Endothelial cell of umbilical vein (primary cell): Measurements from ENCODE around the gene SRD5A1.

Experiments
- EZH2 ChIP-seq: IDR thresholded peaks from 2 replicates; pipeline ENCODE4 v1.6.1; 2012; ENCODE audit warnings: borderline replicate concordance, low read depth, mild to moderate bottlenecking, moderate library complexity, low read length, inconsistent platforms; ENCODE audit not compliant: severe bottlenecking
- GATA2 ChIP-seq: IDR thresholded peaks from 2 replicates; pipeline ENCODE4 v1.7.0; 2011; ENCODE audit warnings: low read depth, mild to moderate bottlenecking, moderate library complexity, mixed read lengths, low read length; ENCODE audit not compliant: insufficient read length, insufficient read depth
- POLR2A ChIP-seq: IDR thresholded peaks from 2 replicates; pipeline ENCODE4 v1.6.1; 2012; ENCODE audit warnings: low read depth, mild to moderate bottlenecking, control low read depth, low read length
- TF ChIP-seq, protein P1 (sequence below), 2 donors: IDR thresholded peaks; 1 replicate in 1 of 2; 2 replicates in 1 of 2; pipeline ENCODE4 v1.5.1; 2011; ENCODE audit warnings: low read length in 2 of 2, mild to moderate bottlenecking in 2 of 2, moderate library complexity in 2 of 2, control low read depth in 1 of 2, inconsistent platforms in 1 of 2, low read depth in 1 of 2; ENCODE audit not compliant: insufficient read depth in 1 of 2; ENCODE audit errors: extremely low read depth in 1 of 2

DNA sequence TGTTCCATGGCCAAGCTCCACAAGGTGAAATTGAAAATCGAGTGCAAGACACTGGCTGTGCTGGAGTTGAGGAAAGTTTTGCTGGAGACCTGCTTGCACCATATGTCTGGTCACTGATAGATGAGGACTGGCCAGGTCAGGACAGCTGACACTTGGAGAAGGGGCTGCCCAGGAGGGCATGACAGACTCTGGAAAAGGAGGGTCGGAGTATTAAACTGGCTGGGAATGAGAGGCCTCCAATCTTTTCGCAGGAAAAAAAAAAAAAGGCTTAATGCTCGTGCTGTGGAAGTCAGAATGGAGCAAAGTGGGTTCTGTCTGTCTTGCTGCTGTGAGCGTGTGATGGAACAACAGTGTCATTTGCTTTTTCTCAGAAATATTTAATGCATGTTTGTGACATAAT is 85.5 kb downstream of the SRD5A1 start:
- TF ChIP-seq, protein P1, sequence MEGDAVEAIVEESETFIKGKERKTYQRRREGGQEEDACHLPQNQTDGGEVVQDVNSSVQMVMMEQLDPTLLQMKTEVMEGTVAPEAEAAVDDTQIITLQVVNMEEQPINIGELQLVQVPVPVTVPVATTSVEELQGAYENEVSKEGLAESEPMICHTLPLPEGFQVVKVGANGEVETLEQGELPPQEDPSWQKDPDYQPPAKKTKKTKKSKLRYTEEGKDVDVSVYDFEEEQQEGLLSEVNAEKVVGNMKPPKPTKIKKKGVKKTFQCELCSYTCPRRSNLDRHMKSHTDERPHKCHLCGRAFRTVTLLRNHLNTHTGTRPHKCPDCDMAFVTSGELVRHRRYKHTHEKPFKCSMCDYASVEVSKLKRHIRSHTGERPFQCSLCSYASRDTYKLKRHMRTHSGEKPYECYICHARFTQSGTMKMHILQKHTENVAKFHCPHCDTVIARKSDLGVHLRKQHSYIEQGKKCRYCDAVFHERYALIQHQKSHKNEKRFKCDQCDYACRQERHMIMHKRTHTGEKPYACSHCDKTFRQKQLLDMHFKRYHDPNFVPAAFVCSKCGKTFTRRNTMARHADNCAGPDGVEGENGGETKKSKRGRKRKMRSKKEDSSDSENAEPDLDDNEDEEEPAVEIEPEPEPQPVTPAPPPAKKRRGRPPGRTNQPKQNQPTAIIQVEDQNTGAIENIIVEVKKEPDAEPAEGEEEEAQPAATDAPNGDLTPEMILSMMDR (IDR thresholded peaks at IDR 0.05; ENCODE audit: extremely low read depth in 1 of 2, insufficient read depth in 1 of 2, low read depth in 1 of 2, low read length in 2 of 2), result no peak
- TF ChIP-seq GATA2, result no peak
- no peak for TF ChIP-seq POLR2A
- no peak for TF ChIP-seq EZH2
